GM11168 (cell line): ENCODE measurements around the gene SLC5A4.

ENCODE experiments used
- in situ Hi-C: fragments of 300-500 bp; cut with MboI; formaldehyde crosslinking; loops from one replicate; pipeline ENCODE4 v1.12.0; 2022; ENCODE audit warnings: low sequenced_read_pairs; ENCODE audit not compliant: unreplicated experiment

The SLC5A4 gene

GRCh38 chr22:32236970-32237369, 18.2 kb downstream of the SLC5A4 start:
- in situ Hi-C loops: no loop called here

GRCh38 chr22:32233091-32233490, 22.1 kb downstream of the SLC5A4 start:
- in situ Hi-C loops: no loop called here

GRCh38 chr22:32232191-32232830, 22.8 kb downstream of the SLC5A4 start:
- in situ Hi-C loops: no loop called here

- in situ Hi-C loops: no loop called here
Observed at GRCh38 chr22:32226326-32227104, 28.6 kb downstream of the SLC5A4 start.

GRCh38 chr22:32222991-32223390, 32.2 kb downstream of the SLC5A4 start:
- in situ Hi-C loops: no loop called here

GRCh38 chr22:32219026-32219425, 36.1 kb downstream of the SLC5A4 start:
- in situ Hi-C loops: no loop called here

GRCh38 chr22:32218470-32218869, 36.7 kb downstream of the SLC5A4 start:
- in situ Hi-C loops: no loop called here

GRCh38 chr22:32217465-32217864, 37.7 kb downstream of the SLC5A4 start:
- in situ Hi-C loops: no loop called here

GRCh38 chr22:32216911-32217310, 38.2 kb downstream of the SLC5A4 start:
- in situ Hi-C loops: no loop called here

GRCh38 chr22:32211011-32211410, 44.1 kb downstream of the SLC5A4 start:
- in situ Hi-C loops: no loop called here

- in situ Hi-C loops: no loop called here
Observed at GRCh38 chr22:32208681-32209080, 46.5 kb downstream of the SLC5A4 start.

GRCh38 chr22:32207971-32208480, 47.1 kb downstream of the SLC5A4 start:
- in situ Hi-C loops: no loop called here

GRCh38 chr22:32206774-32207758, 48.1 kb downstream of the SLC5A4 start:
- in situ Hi-C loops: no loop called here

GRCh38 chr22:32205974-32206773, 49.0 kb downstream of the SLC5A4 start:
- in situ Hi-C loops: no loop called here

GRCh38 chr22:32204856-32205722, 50.1 kb downstream of the SLC5A4 start, which contains the start of gene RFPL2:
TSS of gene RFPL2 (minus strand) at chr22:32205073. CDS start at chr22:32202451, 2,622 bp downstream.
- in situ Hi-C loops: no loop called here

GRCh38 chr22:32204040-32204855, 50.9 kb downstream of the SLC5A4 start:
- in situ Hi-C loops: no loop called here

- in situ Hi-C loops: no loop called here
Observed at GRCh38 chr22:32203181-32204039, 51.7 kb downstream of the SLC5A4 start.
